OCI-LY3 (cell line): ENCODE data around the gene CLEC18B.

ENCODE experiments used
- CTCF ChIP-seq: fragments of 200-600, 300-600 bp; sonication (generic); IDR thresholded peaks from 2 replicates; pipeline ENCODE4 v1.5.1; 2014; ENCODE audit warnings: antibody characterized with exemption, low read length, low read depth
- EZH2phosphoT487 ChIP-seq: fragments of 200-600 bp; shearing (Covaris generic); IDR thresholded peaks from 2 replicates; pipeline ENCODE4 v1.6.1; 2018; ENCODE audit warnings: antibody characterized with exemption, mixed run types, low read depth

GRCh38 chr16:74439685-74440084 is 18.4 kb upstream of the CLEC18B start:
- TF ChIP-seq CTCF (no peak), EZH2phosphoT487 (no peak)
